Breast epithelium (tissue), 3 donors: ENCODE results near the gene FHIT.

Experiments
- CTCF ChIP-seq, 3 donors: fragments of 450-650 bp; IDR thresholded peaks; one replicate each; pipeline ENCODE4 v1.5.1; 2016 to 2017; ENCODE audit warnings: antibody characterized with exemption in 3 of 3, mild to moderate bottlenecking in 3 of 3, moderate library complexity in 3 of 3
- POLR2A ChIP-seq: fragments of 450-650 bp; IDR thresholded peaks from one replicate; pipeline ENCODE4 v1.6.1; 2016; ENCODE audit warnings: antibody characterized with exemption, mild to moderate bottlenecking, moderate library complexity
- POLR2AphosphoS5 ChIP-seq, 3 donors: sonication (generic); formaldehyde crosslinking; IDR thresholded peaks; one replicate each; pipeline ENCODE4 v1.6.1; 2017; ENCODE audit warnings: antibody characterized with exemption in 3 of 3

GRCh38 chr3:60870396-60870795 is 380.9 kb downstream of the FHIT start:
- TF ChIP-seq POLR2A (no peak), CTCF (IDR thresholded peaks at IDR 0.05) (no peak), POLR2AphosphoS5 (IDR thresholded peaks at IDR 0.05) (no peak)
